NCI-H1105 (cell line): ENCODE data around the gene HACD1.

Source experiments
- DNase-seq: peaks from one replicate; lab custom pipeline; 2025; lab: John Stamatoyannopoulos, UW

The HACD1 gene

GRCh38 chr10:17578603-17579002 is 38.6 kb downstream of the HACD1 start:
- DNase-seq = no peak

GRCh38 chr10:17576768-17577167 is 40.4 kb downstream of the HACD1 start:
- DNase-seq = no peak

- no peak for DNase-seq
These were observed 52.3 kb downstream of the HACD1 start for GRCh38 chr10:17564911-17565310.

GRCh38 chr10:17563452-17563851 is 53.7 kb downstream of the HACD1 start:
- no peak for DNase-seq

DNA sequence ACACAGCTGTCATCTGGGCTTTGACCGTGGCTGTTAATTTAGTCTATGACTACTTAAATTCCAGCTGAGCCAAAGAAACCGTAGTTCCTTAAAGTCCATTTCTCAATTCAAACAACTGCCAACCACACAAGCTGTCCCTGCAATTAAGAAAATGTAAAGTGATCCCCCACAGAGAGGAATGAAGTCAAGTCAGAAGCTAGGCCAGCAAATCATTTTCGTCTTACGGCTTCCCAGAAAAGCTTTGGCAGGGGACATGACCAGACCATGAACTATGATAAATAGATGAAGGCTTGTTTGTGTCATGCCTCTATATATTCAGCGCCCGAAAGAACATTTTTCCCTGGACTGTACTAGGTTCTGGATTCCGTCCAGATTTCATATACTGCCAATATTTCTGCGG is 54.6 kb downstream of the HACD1 start:
- no peak for DNase-seq

GRCh38 chr10:17561111-17561510 is 56.1 kb downstream of the HACD1 start:
- no peak for DNase-seq

DNA sequence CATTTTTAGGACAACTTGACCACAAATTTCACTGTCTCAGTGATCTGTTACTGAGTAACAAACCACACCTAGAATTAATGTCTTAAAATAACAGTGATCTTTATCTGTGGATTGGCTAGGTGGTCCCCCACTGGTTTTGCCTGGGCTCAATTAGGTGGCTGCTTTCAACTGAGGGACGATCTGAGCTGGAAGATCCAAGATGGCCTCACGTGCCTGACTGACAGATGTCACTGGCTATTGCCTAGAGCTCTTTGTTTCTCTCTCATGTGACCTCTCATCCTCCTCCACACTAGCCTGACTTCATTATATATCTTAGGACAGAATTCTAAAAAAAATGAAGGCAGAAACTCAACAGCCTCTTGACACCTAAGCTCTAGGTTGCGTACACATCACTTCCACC is 59.7 kb downstream of the HACD1 start:
- DNase-seq = no peak

GRCh38 chr10:17548770-17549169 is 68.4 kb downstream of the HACD1 start:
- DNase-seq = no peak

- no peak for DNase-seq
These were observed 69.0 kb downstream of the HACD1 start for GRCh38 chr10:17548162-17548561.

GRCh38 chr10:17547060-17547459 is 70.1 kb downstream of the HACD1 start:
- no peak for DNase-seq

DNA sequence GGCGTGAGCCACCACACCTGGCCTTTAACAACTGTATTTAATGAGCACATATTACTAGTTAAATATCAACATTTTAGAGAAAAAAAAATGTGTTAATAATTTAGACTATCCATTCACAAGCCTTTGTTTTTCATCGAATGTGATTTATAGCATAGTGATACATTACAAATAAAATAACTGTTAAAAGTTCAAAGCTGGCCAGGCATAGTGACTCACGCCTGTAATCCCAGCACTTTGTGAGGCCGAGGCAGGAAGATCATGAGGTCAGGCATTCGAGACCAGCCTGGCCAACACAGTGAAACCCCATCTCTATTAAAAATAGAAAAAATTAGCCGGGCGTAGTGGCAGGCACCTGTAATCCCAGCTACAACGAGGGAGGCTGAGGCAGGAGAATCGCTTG is 72.7 kb downstream of the HACD1 start:
- no peak for DNase-seq
